Right lobe of liver (tissue), 4 donors: ENCODE measurements around the gene CTDSPL.

Experiments
- POLR2A ChIP-seq: fragments of 450-650 bp; IDR thresholded peaks from one replicate; pipeline ENCODE4 v1.6.1; 2017; ENCODE audit warnings: antibody characterized with exemption, mild to moderate bottlenecking
- TF ChIP-seq, protein P1 (sequence below), 4 donors: fragments of 200-600 bp in 3 of 4; fragments of 450-650 bp in 1 of 4; IDR thresholded peaks; one replicate each; pipeline versions ENCODE4 v1.5.1 to v1.8.0; 2016 to 2022; ENCODE audit warnings: antibody characterized with exemption in 4 of 4, mild to moderate bottlenecking in 2 of 4
- donor health status: DM: no; HTN: no; CAD: no.
- donor health status: DM: no; HTN: no; CAD: no.
- donor health status: DM: no; HTN: yes; CAD: no.

DNA sequence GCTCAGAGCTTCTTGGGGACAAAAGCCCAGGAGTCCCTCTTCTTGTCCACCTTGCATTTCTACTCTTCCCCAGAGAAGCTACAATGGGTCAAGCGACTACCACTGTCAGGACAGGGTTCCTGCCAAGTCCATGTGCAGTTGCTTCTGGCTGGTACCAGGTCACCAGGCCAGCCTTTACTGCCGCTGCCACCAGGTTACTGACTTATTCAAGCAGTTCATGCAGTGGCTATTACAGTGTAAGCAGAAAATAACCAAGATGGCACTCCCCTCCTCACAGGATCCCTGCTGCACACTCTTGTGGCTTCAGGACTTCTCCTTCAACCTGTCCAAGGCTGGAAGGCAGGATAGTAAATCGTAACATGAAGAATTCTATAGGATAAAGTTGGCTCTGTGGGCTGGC is 42.1 kb downstream of the CTDSPL start:
- TF ChIP-seq, protein P1, sequence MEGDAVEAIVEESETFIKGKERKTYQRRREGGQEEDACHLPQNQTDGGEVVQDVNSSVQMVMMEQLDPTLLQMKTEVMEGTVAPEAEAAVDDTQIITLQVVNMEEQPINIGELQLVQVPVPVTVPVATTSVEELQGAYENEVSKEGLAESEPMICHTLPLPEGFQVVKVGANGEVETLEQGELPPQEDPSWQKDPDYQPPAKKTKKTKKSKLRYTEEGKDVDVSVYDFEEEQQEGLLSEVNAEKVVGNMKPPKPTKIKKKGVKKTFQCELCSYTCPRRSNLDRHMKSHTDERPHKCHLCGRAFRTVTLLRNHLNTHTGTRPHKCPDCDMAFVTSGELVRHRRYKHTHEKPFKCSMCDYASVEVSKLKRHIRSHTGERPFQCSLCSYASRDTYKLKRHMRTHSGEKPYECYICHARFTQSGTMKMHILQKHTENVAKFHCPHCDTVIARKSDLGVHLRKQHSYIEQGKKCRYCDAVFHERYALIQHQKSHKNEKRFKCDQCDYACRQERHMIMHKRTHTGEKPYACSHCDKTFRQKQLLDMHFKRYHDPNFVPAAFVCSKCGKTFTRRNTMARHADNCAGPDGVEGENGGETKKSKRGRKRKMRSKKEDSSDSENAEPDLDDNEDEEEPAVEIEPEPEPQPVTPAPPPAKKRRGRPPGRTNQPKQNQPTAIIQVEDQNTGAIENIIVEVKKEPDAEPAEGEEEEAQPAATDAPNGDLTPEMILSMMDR (IDR thresholded peaks at IDR 0.05) = no peak
- TF ChIP-seq POLR2A = no peak
